HepG2 (cell line): ENCODE measurements around the gene PLVAP. TPM values are rescaled to one million over a fixed set of nuclear protein-coding genes. Genes with fewer than 3 reads are reported as not detected.
A peak's percentile ranks its signal among the peaks of the same experiment; 100 is the strongest.

Experiments
- ARNT ChIP-seq: fragments of 450-650 bp; IDR thresholded peaks from 2 replicates; pipeline ENCODE4 v1.6.1; 2017
- ATF1 ChIP-seq: IDR thresholded peaks from 2 replicates; pipeline ENCODE4 v1.6.1; 2016; ENCODE audit warnings: mild to moderate bottlenecking, control low read depth
- ATF7 ChIP-seq, 2 experiments: fragments of 450-650 bp in 1 of 2; sonication (generic) in 1 of 2; formaldehyde crosslinking in 1 of 2; IDR thresholded peaks; 2 replicates each; pipeline versions ENCODE4 v1.4.0 to v1.6.1; 2016 to 2020; ENCODE audit warnings: antibody characterized with exemption in 1 of 2, mild to moderate bottlenecking in 1 of 2, missing genetic modification reagents in 1 of 2
- BCL6 ChIP-seq: IDR thresholded peaks from 2 replicates; pipeline ENCODE4 v1.6.1; 2016; ENCODE audit warnings: missing genetic modification reagents, missing compliant biosample characterization
- DR1 ChIP-seq: sonication (generic); formaldehyde crosslinking; IDR thresholded peaks from 2 replicates; pipeline ENCODE4 v1.8.0; 2021; ENCODE audit warnings: mild to moderate bottlenecking, missing genetic modification reagents, inconsistent platforms
- ELF3 ChIP-seq: IDR thresholded peaks from 2 replicates; pipeline ENCODE4 v1.6.1; 2016; ENCODE audit warnings: missing genetic modification reagents, missing compliant biosample characterization
- FOXA3 ChIP-seq: IDR thresholded peaks from 2 replicates; pipeline ENCODE4 v1.6.1; 2016; ENCODE audit warnings: missing genetic modification reagents, missing compliant biosample characterization
- FOXK1 ChIP-seq: sonication (generic); formaldehyde crosslinking; IDR thresholded peaks from 2 replicates; pipeline ENCODE4 v1.4.0; 2020; ENCODE audit warnings: low read depth, missing genetic modification reagents, borderline replicate concordance
- GFI1 ChIP-seq: sonication (generic); formaldehyde crosslinking; IDR thresholded peaks from 2 replicates; pipeline ENCODE4 v1.5.0; 2020; ENCODE audit warnings: missing genetic modification reagents, mild to moderate bottlenecking, borderline replicate concordance
- KAT7 ChIP-seq: IDR thresholded peaks from 2 replicates; pipeline ENCODE4 v1.6.1; 2018; ENCODE audit warnings: borderline replicate concordance, missing compliant biosample characterization
- KDM4B ChIP-seq: sonication (generic); formaldehyde crosslinking; IDR thresholded peaks from 2 replicates; pipeline ENCODE4 v1.4.0; 2020; ENCODE audit warnings: missing genetic modification reagents
- MXD4 ChIP-seq: IDR thresholded peaks from 2 replicates; pipeline ENCODE4 v1.6.1; 2016; ENCODE audit warnings: mild to moderate bottlenecking, missing biosample characterization, missing genetic modification reagents
- NCOA5 ChIP-seq: sonication (generic); formaldehyde crosslinking; IDR thresholded peaks from 2 replicates; pipeline ENCODE4 v1.4.0; 2020; ENCODE audit warnings: missing genetic modification reagents
- POLR2AphosphoS2 ChIP-seq: IDR thresholded peaks from 2 replicates; pipeline ENCODE4 v1.6.1; 2011; ENCODE audit warnings: low read depth, low read length, improper control_type of control experiment
- POLR2G ChIP-seq: fragments of 200-400 bp; formaldehyde crosslinking; IDR thresholded peaks from 2 replicates; pipeline ENCODE4 v1.6.1; 2018; ENCODE audit warnings: mild to moderate bottlenecking, low read depth, low read length, moderate library complexity
- RXRB ChIP-seq: IDR thresholded peaks from 2 replicates; pipeline ENCODE4 v1.6.1; 2016; ENCODE audit warnings: borderline replicate concordance, missing genetic modification reagents, missing compliant biosample characterization
- SOX5 ChIP-seq: IDR thresholded peaks from 2 replicates; pipeline ENCODE4 v1.6.1; 2016; ENCODE audit warnings: borderline replicate concordance
- SPEN ChIP-seq: sonication (generic); formaldehyde crosslinking; IDR thresholded peaks from 2 replicates; pipeline ENCODE4 v1.5.1; 2020; ENCODE audit warnings: low read depth, mild to moderate bottlenecking, missing genetic modification reagents
- SRSF1 ChIP-seq: fragments of 200-400 bp; formaldehyde crosslinking; optimal IDR thresholded peaks from 2 replicates; pipeline ENCODE3; 2017; ENCODE audit warnings: mild to moderate bottlenecking, low read depth, low read length, moderate library complexity
- TCF12 ChIP-seq, 2 experiments: fragments of 450-650 bp in 1 of 2; sonication (generic) in 1 of 2; formaldehyde crosslinking in 1 of 2; IDR thresholded peaks; 2 replicates each; pipeline versions ENCODE4 v1.6.1 to v1.8.0; 2017 to 2022; ENCODE audit warnings: antibody characterized with exemption in 1 of 2, mild to moderate bottlenecking in 1 of 2, missing genetic modification reagents in 1 of 2, moderate library complexity in 1 of 2
- ZNF317 ChIP-seq: sonication (generic); formaldehyde crosslinking; IDR thresholded peaks from 2 replicates; pipeline ENCODE4 v1.5.0; 2020; ENCODE audit warnings: mild to moderate bottlenecking, missing genetic modification reagents
- ZNF333 ChIP-seq: sonication (generic); formaldehyde crosslinking; IDR thresholded peaks from 2 replicates; pipeline ENCODE4 v1.4.0; 2020; ENCODE audit warnings: mild to moderate bottlenecking, missing genetic modification reagents, borderline replicate concordance
- ZNF350 ChIP-seq: sonication (generic); formaldehyde crosslinking; IDR thresholded peaks from 2 replicates; pipeline ENCODE4 v1.4.0; 2020; ENCODE audit warnings: mild to moderate bottlenecking, low read depth, missing genetic modification reagents, borderline replicate concordance
- ZNF572 ChIP-seq: sonication (generic); formaldehyde crosslinking; IDR thresholded peaks from 2 replicates; pipeline ENCODE4 v1.5.1; 2020; ENCODE audit warnings: mild to moderate bottlenecking, missing genetic modification reagents
- ZNF619 ChIP-seq: sonication (generic); formaldehyde crosslinking; IDR thresholded peaks from 2 replicates; pipeline ENCODE4 v1.4.0; 2020; ENCODE audit warnings: mild to moderate bottlenecking, missing genetic modification reagents
- ZNF724P ChIP-seq: sonication (generic); formaldehyde crosslinking; IDR thresholded peaks from 2 replicates; pipeline ENCODE4 v1.8.0; 2022; ENCODE audit warnings: missing genetic modification reagents, borderline replicate concordance
- polyA plus RNA-seq, 8 experiments: library from polyadenylated mRNA; depleted of rRNA in 3 of 8; stranded (reverse) in 7 of 8; unstranded in 1 of 8; fragments of >200 nt; fragmentation: Illumina TruSeq in 4 of 8; extraction: Trizol in 4 of 8; gene quantifications; 2 replicates each; pipeline versions ENCODE4 v1.2.1 to v1.2.3, GENCODE V29; 2011 to 2016; ENCODE audit warnings: low read depth in 4 of 8, missing spikeins in 1 of 8, mixed read lengths in 1 of 8; ENCODE audit not compliant: insufficient read depth in 1 of 8
- total RNA-seq, 5 experiments: library from RNA; depleted of rRNA; stranded (reverse); fragments of >200 nt; fragmentation: Illumina TruSeq; extraction: Trizol; gene quantifications; 2 replicates each; pipeline ENCODE4 v1.2.3, GENCODE V29; 2016; ENCODE audit warnings: low read depth in 1 of 5
- TF ChIP-seq, protein P1 (sequence below): sonication (generic); formaldehyde crosslinking; IDR thresholded peaks from 2 replicates; pipeline ENCODE4 v1.5.1; 2020; ENCODE audit warnings: missing genetic modification reagents, mild to moderate bottlenecking, borderline replicate concordance
- TF ChIP-seq, protein P2 (sequence below): sonication (generic); formaldehyde crosslinking; IDR thresholded peaks from 2 replicates; pipeline ENCODE4 v1.9.0; 2022; ENCODE audit warnings: low read depth, missing genetic modification reagents

The PLVAP gene
- total and polyA plus RNA-seq, 2 of the 13 experiments (the other 11 are each of a cell fraction or from before 2014, with no cell fraction given): 0.26 TPM; not detected in 1

DNA sequence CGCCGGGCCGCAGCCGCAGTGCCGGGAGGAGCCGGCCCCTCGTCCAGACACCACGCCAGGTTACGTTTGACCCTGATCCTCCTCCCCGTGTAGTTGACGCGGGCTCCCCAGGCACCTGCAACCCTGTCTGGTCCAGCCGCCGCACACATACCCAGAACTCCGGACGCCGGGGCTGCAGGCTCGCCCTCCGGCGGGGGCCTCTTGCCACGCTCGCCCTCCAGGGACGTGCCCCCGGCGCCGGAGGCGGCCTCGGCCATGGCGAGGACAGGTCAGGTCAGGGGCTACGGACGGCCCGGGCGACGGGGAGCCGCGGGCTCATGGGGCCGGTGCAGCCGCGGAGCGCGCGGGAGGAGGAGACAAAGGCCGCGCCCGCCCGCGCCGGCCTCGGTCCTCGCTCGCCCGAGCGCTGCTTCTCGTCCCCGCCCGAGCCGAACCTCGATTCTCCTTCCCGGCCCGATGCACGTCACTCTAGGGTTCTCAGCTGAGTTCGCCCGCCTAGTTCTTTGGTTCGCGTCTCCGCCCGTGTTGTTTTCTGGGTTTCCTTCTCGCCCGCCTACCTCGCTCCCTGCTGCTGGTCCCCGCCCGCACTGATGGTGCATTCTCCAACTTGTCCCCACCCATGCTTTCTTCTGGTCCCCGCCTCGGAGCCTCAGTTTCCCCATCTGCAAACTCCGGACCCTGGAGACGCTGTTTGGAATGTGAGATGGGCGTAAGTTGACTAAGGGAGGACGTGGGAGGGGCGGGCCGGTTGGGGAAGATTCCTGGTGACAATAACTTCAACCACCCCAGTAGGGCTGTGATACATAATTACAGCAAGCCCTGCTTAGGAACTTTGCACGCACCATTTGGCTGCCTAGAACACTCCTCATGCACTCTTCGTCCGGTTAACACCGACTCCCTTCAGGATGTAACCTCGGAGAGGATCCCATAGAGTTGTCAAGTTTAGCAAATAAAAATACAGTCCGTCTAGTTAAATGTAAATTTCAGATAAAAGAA is 42.4 kb downstream of the PLVAP start, which contains the start of gene ANO8 (continued):
- peak; percentile 31; the same call in 1 of the 2 replicates for TF ChIP-seq ZNF333 (CRISPR knock-in tag)
- peak; percentile 46; the same call in 1 of the 2 replicates for TF ChIP-seq FOXK1
- 0 out of 2 replicates have a peak, but pooled peaks have one; percentile 4 for TF ChIP-seq ZNF724P
- peak; percentile 52; the same call in 1 of the 2 replicates for TF ChIP-seq SOX5 (CRISPR knock-in tag)
- TF ChIP-seq ATF7 (IDR thresholded peaks at IDR 0.05): no peak
- TF ChIP-seq ATF7 (CRISPR knock-in tag; IDR thresholded peaks at IDR 0.05): no peak
- no peak; the same call in 1 of the 2 replicates for TF ChIP-seq DR1 (CRISPR knock-in tag)
- no peak for TF ChIP-seq NCOA5 (CRISPR knock-in tag)
- TF ChIP-seq, protein P1, sequence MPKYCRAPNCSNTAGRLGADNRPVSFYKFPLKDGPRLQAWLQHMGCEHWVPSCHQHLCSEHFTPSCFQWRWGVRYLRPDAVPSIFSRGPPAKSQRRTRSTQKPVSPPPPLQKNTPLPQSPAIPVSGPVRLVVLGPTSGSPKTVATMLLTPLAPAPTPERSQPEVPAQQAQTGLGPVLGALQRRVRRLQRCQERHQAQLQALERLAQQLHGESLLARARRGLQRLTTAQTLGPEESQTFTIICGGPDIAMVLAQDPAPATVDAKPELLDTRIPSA (CRISPR knock-in tag): no peak
- peak; percentile 85 for TF ChIP-seq ELF3
- TF ChIP-seq ZNF350 (CRISPR knock-in tag): peak; percentile 26; the same call in 1 of the 2 replicates
- peak; percentile 9; the same call in 1 of the 2 replicates for TF ChIP-seq FOXA3 (CRISPR knock-in tag)
- TF ChIP-seq MXD4 (CRISPR knock-in tag): 0 out of 2 replicates have a peak, but pooled peaks have one; percentile 40
- peak; percentile 75 for TF ChIP-seq SPEN (CRISPR knock-in tag)
- peak; percentile 67; the same call in 1 of the 2 replicates for TF ChIP-seq KAT7 (CRISPR knock-in tag)
- TF ChIP-seq ATF1 (CRISPR knock-in tag): peak; percentile 49; the same call in 1 of the 2 replicates
- TF ChIP-seq, protein P2, sequence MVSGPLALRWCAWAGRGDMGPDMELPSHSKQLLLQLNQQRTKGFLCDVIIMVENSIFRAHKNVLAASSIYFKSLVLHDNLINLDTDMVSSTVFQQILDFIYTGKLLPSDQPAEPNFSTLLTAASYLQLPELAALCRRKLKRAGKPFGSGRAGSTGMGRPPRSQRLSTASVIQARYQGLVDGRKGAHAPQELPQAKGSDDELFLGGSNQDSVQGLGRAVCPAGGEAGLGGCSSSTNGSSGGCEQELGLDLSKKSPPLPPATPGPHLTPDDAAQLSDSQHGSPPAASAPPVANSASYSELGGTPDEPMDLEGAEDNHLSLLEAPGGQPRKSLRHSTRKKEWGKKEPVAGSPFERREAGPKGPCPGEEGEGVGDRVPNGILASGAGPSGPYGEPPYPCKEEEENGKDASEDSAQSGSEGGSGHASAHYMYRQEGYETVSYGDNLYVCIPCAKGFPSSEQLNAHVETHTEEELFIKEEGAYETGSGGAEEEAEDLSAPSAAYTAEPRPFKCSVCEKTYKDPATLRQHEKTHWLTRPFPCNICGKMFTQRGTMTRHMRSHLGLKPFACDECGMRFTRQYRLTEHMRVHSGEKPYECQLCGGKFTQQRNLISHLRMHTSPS (CRISPR knock-in tag): no peak
- TF ChIP-seq ZNF572 (CRISPR knock-in tag): no peak
- TF ChIP-seq TCF12 (IDR thresholded peaks at IDR 0.05): no peak
- TF ChIP-seq TCF12 (CRISPR knock-in tag; IDR thresholded peaks at IDR 0.05): peak; percentile 90
- 0 out of 2 replicates have a peak, but pooled peaks have one; percentile 9 for TF ChIP-seq RXRB (CRISPR knock-in tag)
- peak; percentile 68 for TF ChIP-seq SRSF1
- no peak for TF ChIP-seq POLR2AphosphoS2
- no peak for TF ChIP-seq POLR2G
- peak; percentile 65; the same call in 1 of the 2 replicates for TF ChIP-seq GFI1 (CRISPR knock-in tag)
- TF ChIP-seq ARNT: no peak
- TF ChIP-seq ZNF317 (CRISPR knock-in tag): 0 out of 2 replicates have a peak, but pooled peaks have one; percentile 51
- TF ChIP-seq ZNF619: 0 out of 2 replicates have a peak, but pooled peaks have one; percentile 22
- no peak for TF ChIP-seq KDM4B
- peak; percentile 18; the same call in 1 of the 2 replicates for TF ChIP-seq BCL6
